Measurements from ENCODE around the gene TGFBI. TPM values are rescaled to one million over a fixed set of nuclear protein-coding genes. Genes with fewer than 3 reads are reported as not detected.

Gene TGFBI
- total RNA-seq, 1 donor from 2014 or later: 2.3 TPM

GRCh38 chr5:136001466-136001981 is 27.3 kb upstream of the TGFBI start:
- Mint-ChIP-seq H3K27me3 (peaks cover 78% of the 10 kb centered on the region), H3K4me3 (ENCODE audit: low read depth) (no peak overlapping the region), H3K36me3 (ENCODE audit: insufficient read depth) (no peaks in the 10 kb centered on the region), H3K4me1 (ENCODE audit: low read depth) (peaks cover 4% of the 10 kb centered on the region), H3K9me3 (ENCODE audit: low read depth) (no peaks in the 10 kb centered on the region), H3K27ac (no peak overlapping the region)
- no peak for TF ChIP-seq CTCF (IDR thresholded peaks at IDR 0.05; ENCODE audit: unreplicated experiment)
- no peak for DNase-seq (ENCODE audit: low spot score, unreplicated experiment)

GRCh38 chr5:136004436-136004835 is 24.4 kb upstream of the TGFBI start:
- Mint-ChIP-seq H3K27me3 (peaks cover 71% of the 10 kb centered on the region), H3K4me3 (ENCODE audit: low read depth) (no peak overlapping the region), H3K9me3 (ENCODE audit: low read depth) (no peaks in the 10 kb centered on the region), H3K27ac (no peak overlapping the region), H3K36me3 (ENCODE audit: insufficient read depth) (no peaks in the 10 kb centered on the region), H3K4me1 (ENCODE audit: low read depth) (peaks cover 4% of the 10 kb centered on the region)
- TF ChIP-seq CTCF (IDR thresholded peaks at IDR 0.05; ENCODE audit: unreplicated experiment): no peak
- DNase-seq (ENCODE audit: low spot score, unreplicated experiment): no peak

GRCh38 chr5:136005476-136005875 is 23.3 kb upstream of the TGFBI start:
- H3K36me3 Mint-ChIP-seq (ENCODE audit: insufficient read depth): no peaks in the 10 kb centered on the region
- H3K4me3 Mint-ChIP-seq (ENCODE audit: low read depth): no peak overlapping the region
- no peak overlapping the region for H3K27ac Mint-ChIP-seq
- DNase-seq (ENCODE audit: low spot score, unreplicated experiment): no peak
- H3K27me3 Mint-ChIP-seq: peaks cover 65% of the 10 kb centered on the region
- peaks cover 4% of the 10 kb centered on the region for H3K4me1 Mint-ChIP-seq (ENCODE audit: low read depth)
- no peaks in the 10 kb centered on the region for H3K9me3 Mint-ChIP-seq (ENCODE audit: low read depth)
- TF ChIP-seq CTCF (IDR thresholded peaks at IDR 0.05; ENCODE audit: unreplicated experiment): no peak

GRCh38 chr5:136006164-136006563 is 22.6 kb upstream of the TGFBI start:
- no peak for DNase-seq (ENCODE audit: low spot score, unreplicated experiment)
- no peak for TF ChIP-seq CTCF (IDR thresholded peaks at IDR 0.05; ENCODE audit: unreplicated experiment)
- Mint-ChIP-seq H3K27me3 (peaks cover 65% of the 10 kb centered on the region), H3K4me1 (ENCODE audit: low read depth) (peaks cover 4% of the 10 kb centered on the region), H3K36me3 (ENCODE audit: insufficient read depth) (no peaks in the 10 kb centered on the region), H3K9me3 (ENCODE audit: low read depth) (no peaks in the 10 kb centered on the region), H3K27ac (no peak overlapping the region), H3K4me3 (ENCODE audit: low read depth) (no peak overlapping the region)

GRCh38 chr5:136006761-136007251 is 22.0 kb upstream of the TGFBI start:
- Mint-ChIP-seq H3K9me3 (ENCODE audit: low read depth) (no peaks in the 10 kb centered on the region), H3K4me1 (ENCODE audit: low read depth) (peaks cover 4% of the 10 kb centered on the region), H3K27me3 (peaks cover 66% of the 10 kb centered on the region), H3K4me3 (ENCODE audit: low read depth) (no peak overlapping the region), H3K27ac (no peak overlapping the region), H3K36me3 (ENCODE audit: insufficient read depth) (no peaks in the 10 kb centered on the region)
- DNase-seq (ENCODE audit: low spot score, unreplicated experiment): no peak
- TF ChIP-seq CTCF (IDR thresholded peaks at IDR 0.05; ENCODE audit: unreplicated experiment): no peak

Data from progenitor cell of endocrine pancreas (in vitro differentiated cells).